ENCODE data around the gene XYLB.

DNA sequence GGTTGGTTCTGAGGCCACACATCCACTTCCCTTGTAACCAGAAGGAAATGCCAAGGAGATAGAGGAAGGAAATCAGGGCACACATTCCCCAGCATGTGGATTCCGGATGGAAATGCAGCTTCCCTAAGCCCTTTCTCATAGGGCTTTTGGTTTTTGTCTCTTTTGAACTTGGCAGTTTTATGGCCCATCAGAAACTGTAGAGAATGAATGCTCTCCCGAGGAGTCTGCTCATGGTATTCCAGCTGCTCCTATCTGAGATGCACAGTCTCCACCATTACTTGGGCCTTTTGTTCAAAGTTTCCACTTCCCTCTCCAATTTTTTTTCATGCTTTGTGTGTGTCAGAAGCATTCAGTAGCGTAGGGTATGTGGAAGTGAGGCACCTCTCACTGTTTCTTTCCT is 21.2 kb downstream of the XYLB start:
- TF ChIP-seq, protein P1, sequence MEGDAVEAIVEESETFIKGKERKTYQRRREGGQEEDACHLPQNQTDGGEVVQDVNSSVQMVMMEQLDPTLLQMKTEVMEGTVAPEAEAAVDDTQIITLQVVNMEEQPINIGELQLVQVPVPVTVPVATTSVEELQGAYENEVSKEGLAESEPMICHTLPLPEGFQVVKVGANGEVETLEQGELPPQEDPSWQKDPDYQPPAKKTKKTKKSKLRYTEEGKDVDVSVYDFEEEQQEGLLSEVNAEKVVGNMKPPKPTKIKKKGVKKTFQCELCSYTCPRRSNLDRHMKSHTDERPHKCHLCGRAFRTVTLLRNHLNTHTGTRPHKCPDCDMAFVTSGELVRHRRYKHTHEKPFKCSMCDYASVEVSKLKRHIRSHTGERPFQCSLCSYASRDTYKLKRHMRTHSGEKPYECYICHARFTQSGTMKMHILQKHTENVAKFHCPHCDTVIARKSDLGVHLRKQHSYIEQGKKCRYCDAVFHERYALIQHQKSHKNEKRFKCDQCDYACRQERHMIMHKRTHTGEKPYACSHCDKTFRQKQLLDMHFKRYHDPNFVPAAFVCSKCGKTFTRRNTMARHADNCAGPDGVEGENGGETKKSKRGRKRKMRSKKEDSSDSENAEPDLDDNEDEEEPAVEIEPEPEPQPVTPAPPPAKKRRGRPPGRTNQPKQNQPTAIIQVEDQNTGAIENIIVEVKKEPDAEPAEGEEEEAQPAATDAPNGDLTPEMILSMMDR (conservative IDR thresholded peaks at IDR 0.05; ENCODE audit: low read length) = no peak
- no peak for TF ChIP-seq EZH2phosphoT487 (IDR thresholded peaks at IDR 0.05; ENCODE audit: borderline replicate concordance, low read depth, low read length)

Data from OCI-LY7 (cell line).